Measurements from ENCODE around the gene HOMER1. TPM values are rescaled to one million over a fixed set of nuclear protein-coding genes. Genes with fewer than 3 reads are reported as not detected.

The HOMER1 gene
- total RNA-seq, 1 donor from 2014 or later: 41.6 TPM

- H3K27ac Mint-ChIP-seq: no peak overlapping the region
- Histone ChIP-seq H3K9me3 (ENCODE audit: low read depth) (no peaks in the 10 kb centered on the region), H2AFZ (replicated peaks) (no peak overlapping the region), H4K20me1 (ENCODE audit: low read depth) (peaks cover 39% of the 10 kb centered on the region), H3K27me3 (no peaks in the 10 kb centered on the region), H3K4me1 (peaks cover 10% of the 10 kb centered on the region), H3K4me3 (no peak overlapping the region), H3K4me2 (no peak overlapping the region), H3F3A (ENCODE audit: low read depth) (peaks cover 12% of the 10 kb centered on the region), H3K36me3 (no peaks in the 10 kb centered on the region), H3K79me2 (ENCODE audit: low read depth) (peaks cover 100% of the 10 kb centered on the region), H3K9ac (no peak overlapping the region), H3K27ac (no peak overlapping the region)
- H3K36me3 Mint-ChIP-seq: peaks cover 3% of the 10 kb centered on the region
- TF ChIP-seq EZH2 (IDR thresholded peaks at IDR 0.05) (no peak), CTCF (IDR thresholded peaks at IDR 0.05) (no peak), EZH2phosphoT487 (IDR thresholded peaks at IDR 0.05) (no peak)
- DNase-seq (ENCODE audit: low spot score): no peak
- peaks cover 2% of the 10 kb centered on the region for H3K27me3 Mint-ChIP-seq (ENCODE audit: insufficient read depth, low read depth)
- no peak overlapping the region for H3K4me3 Mint-ChIP-seq
- peaks cover under 1% of the 10 kb centered on the region for H3K9me3 Mint-ChIP-seq
- peaks cover 4% of the 10 kb centered on the region for H3K4me1 Mint-ChIP-seq
Observed at GRCh38 chr5:79490323-79490936, 23.5 kb downstream of the HOMER1 start.

GRCh38 chr5:79489773-79490172, 24.2 kb downstream of the HOMER1 start:
- no peak overlapping the region for H3K4me3 Mint-ChIP-seq
- peaks cover 12% of the 10 kb centered on the region for H3F3A ChIP-seq (ENCODE audit: low read depth)
- peaks cover 2% of the 10 kb centered on the region for H3K27me3 Mint-ChIP-seq (ENCODE audit: insufficient read depth, low read depth)

GRCh38 chr5:79488775-79489174, 25.2 kb downstream of the HOMER1 start:
- H3K9me3 Mint-ChIP-seq: peaks cover 4% of the 10 kb centered on the region
- H3F3A ChIP-seq (ENCODE audit: low read depth): peaks cover 6% of the 10 kb centered on the region
- H3K4me2 ChIP-seq: no peak overlapping the region
- TF ChIP-seq EZH2 (IDR thresholded peaks at IDR 0.05) (no peak), EZH2phosphoT487 (IDR thresholded peaks at IDR 0.05) (no peak), CTCF (IDR thresholded peaks at IDR 0.05) (no peak)
- H3K27me3 ChIP-seq: no peaks in the 10 kb centered on the region
- H3K36me3 ChIP-seq: no peaks in the 10 kb centered on the region
- H3K9ac ChIP-seq: no peak overlapping the region
- H2AFZ ChIP-seq (replicated peaks): no peak overlapping the region
- H3K27me3 Mint-ChIP-seq (ENCODE audit: insufficient read depth, low read depth): peaks cover 2% of the 10 kb centered on the region
- no peaks in the 10 kb centered on the region for H3K9me3 ChIP-seq (ENCODE audit: low read depth)
- peaks cover 4% of the 10 kb centered on the region for H3K36me3 Mint-ChIP-seq
- H3K4me3 ChIP-seq: no peak overlapping the region
- no peak overlapping the region for H3K4me3 Mint-ChIP-seq
- no peak overlapping the region for H3K27ac Mint-ChIP-seq
- H3K79me2 ChIP-seq (ENCODE audit: low read depth): peaks cover 99% of the 10 kb centered on the region
- H3K4me1 Mint-ChIP-seq: peaks cover under 1% of the 10 kb centered on the region
- H3K27ac ChIP-seq: no peak overlapping the region
- H4K20me1 ChIP-seq (ENCODE audit: low read depth): peaks cover 39% of the 10 kb centered on the region
- H3K4me1 ChIP-seq: peaks cover 7% of the 10 kb centered on the region
- no peak for DNase-seq (ENCODE audit: low spot score)

More at GRCh38 chr5:79489773-79490172, 24.2 kb downstream of the HOMER1 start:
- H3K27me3 ChIP-seq: no peaks in the 10 kb centered on the region
- peaks cover 100% of the 10 kb centered on the region for H3K79me2 ChIP-seq (ENCODE audit: low read depth)
- no peaks in the 10 kb centered on the region for H3K9me3 ChIP-seq (ENCODE audit: low read depth)
- TF ChIP-seq EZH2 (IDR thresholded peaks at IDR 0.05) (no peak), EZH2phosphoT487 (IDR thresholded peaks at IDR 0.05) (no peak), CTCF (IDR thresholded peaks at IDR 0.05) (no peak)
- H3K27ac Mint-ChIP-seq: no peak overlapping the region
- no peak overlapping the region for H3K4me3 ChIP-seq
- no peak overlapping the region for H3K9ac ChIP-seq
- H4K20me1 ChIP-seq (ENCODE audit: low read depth): peaks cover 39% of the 10 kb centered on the region
- H3K4me2 ChIP-seq: no peak overlapping the region
- H3K27ac ChIP-seq: no peak overlapping the region
- H3K9me3 Mint-ChIP-seq: peaks cover 2% of the 10 kb centered on the region
- H3K4me1 Mint-ChIP-seq: peaks cover 4% of the 10 kb centered on the region
- peaks cover 3% of the 10 kb centered on the region for H3K36me3 Mint-ChIP-seq
- DNase-seq (ENCODE audit: low spot score): no peak
- H3K36me3 ChIP-seq: no peaks in the 10 kb centered on the region
- no peak overlapping the region for H2AFZ ChIP-seq (replicated peaks)
- H3K4me1 ChIP-seq: peaks cover 10% of the 10 kb centered on the region
